SK-N-SH treated with all-trans-retinoic acid at 6 μM for 48 hours (cell line): ENCODE results near the gene UBR3.

Experiments used
- ATAC-seq: fragments of 200-7000 bp; cut with Tn5 transposase; 3 replicates; pipeline ENCODE4 v1.9.1; 2020; ENCODE audit warnings: mild to moderate bottlenecking, moderate library complexity
- ARNTL ChIP-seq: fragments of 450-650 bp; formaldehyde crosslinking; IDR thresholded peaks from 2 replicates; pipeline ENCODE4 v1.5.0; 2020; ENCODE audit warnings: low read depth, mild to moderate bottlenecking, moderate library complexity, borderline replicate concordance
- ESRRG ChIP-seq: fragments of 250-450 bp; sonication (Bioruptor Pico); IDR thresholded peaks from 2 replicates; pipeline ENCODE4 v1.6.1; 2021; ENCODE audit warnings: mild to moderate bottlenecking
- GLIS3 ChIP-seq: fragments of 250-450 bp; sonication (Bioruptor Pico); IDR thresholded peaks from 2 replicates; pipeline ENCODE4 v1.5.0; 2020; ENCODE audit warnings: mild to moderate bottlenecking, moderate library complexity
- ISL1 ChIP-seq: fragments of 250-450 bp; sonication (Bioruptor Pico); IDR thresholded peaks from 2 replicates; pipeline ENCODE4 v2.1.2; 2022; ENCODE audit warnings: mild to moderate bottlenecking, moderate library complexity
- PPARA ChIP-seq: fragments of 250-450 bp; sonication (Bioruptor Pico); IDR thresholded peaks from 2 replicates; pipeline ENCODE4 v1.5.0; 2020; ENCODE audit warnings: mild to moderate bottlenecking, borderline replicate concordance
- RARB ChIP-seq: fragments of 250-450 bp; sonication (Bioruptor Pico); IDR thresholded peaks from 2 replicates; pipeline ENCODE4 v1.8.0; 2021; ENCODE audit warnings: mild to moderate bottlenecking, moderate library complexity
- ZC3H10 ChIP-seq: fragments of 250-450 bp; sonication (Bioruptor Pico); IDR thresholded peaks from 2 replicates; pipeline ENCODE4 v1.5.1; 2021; ENCODE audit warnings: mild to moderate bottlenecking, moderate library complexity
- ZNF565 ChIP-seq: fragments of 450-650 bp; formaldehyde crosslinking; conservative IDR thresholded peaks from 2 replicates; pipeline ENCODE4 v1.5.0; 2020; ENCODE audit warnings: low read depth, mild to moderate bottlenecking, moderate library complexity
- ZNF70 ChIP-seq: fragments of 450-650 bp; formaldehyde crosslinking; IDR thresholded peaks from 2 replicates; pipeline ENCODE4 v1.5.0; 2020; ENCODE audit warnings: mild to moderate bottlenecking, moderate library complexity
- TF ChIP-seq, protein P1 (sequence below): fragments of 250-450 bp; sonication (Bioruptor Pico); IDR thresholded peaks from 2 replicates; pipeline ENCODE4 v1.5.0; 2020; ENCODE audit warnings: mild to moderate bottlenecking, moderate library complexity
- TF ChIP-seq, protein P2 (sequence below): fragments of 250-450 bp; sonication (Bioruptor Pico); IDR thresholded peaks from 2 replicates; pipeline ENCODE4 v1.8.0; 2021; ENCODE audit warnings: low read depth, mild to moderate bottlenecking, moderate library complexity, borderline replicate concordance

UBR3 gene

DNA sequence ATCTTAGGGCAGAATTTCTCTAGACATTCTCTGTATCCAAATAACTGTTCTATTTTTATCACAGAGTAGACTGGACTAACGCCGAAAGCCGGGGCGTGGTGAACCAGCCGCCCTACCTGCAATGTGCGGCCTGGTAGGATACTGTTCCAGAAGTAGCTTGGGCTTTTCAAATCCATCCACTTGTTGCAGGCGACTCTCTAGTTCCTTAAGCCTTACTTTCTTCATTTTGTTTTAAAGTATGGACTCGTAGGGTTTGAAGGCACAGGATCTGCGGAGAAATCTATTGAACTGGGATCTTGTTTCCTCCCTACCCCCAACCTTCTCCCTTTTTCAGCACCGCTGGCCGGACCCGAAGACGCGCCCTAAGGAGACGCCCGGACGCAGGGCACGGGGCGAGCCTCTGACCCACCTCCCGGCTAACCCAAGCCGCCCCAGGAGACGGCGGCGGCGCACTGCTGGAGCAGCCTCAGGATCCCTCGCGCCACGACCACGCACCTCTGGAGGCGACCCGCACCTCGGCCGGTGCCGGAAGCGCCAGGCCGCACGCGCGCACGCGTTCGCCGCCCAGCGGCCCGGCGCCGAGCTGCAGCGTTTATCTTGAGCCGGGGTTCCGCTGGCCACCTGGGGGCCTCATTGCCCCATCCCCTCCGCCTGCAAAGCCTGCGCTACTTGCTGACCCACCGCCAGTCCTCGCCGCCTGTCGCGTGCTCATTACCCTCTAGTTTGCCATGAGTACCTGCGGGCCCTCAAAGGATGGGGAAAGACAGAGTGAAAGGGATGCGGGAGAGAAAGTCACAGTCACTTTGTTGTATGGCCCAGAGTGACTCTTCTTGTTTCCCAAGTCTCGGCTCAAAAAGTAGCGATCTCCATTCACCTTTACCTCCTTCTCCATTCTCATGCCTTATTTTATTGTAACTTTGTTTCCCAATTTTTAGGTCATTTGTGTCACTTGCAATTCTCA, 2.6 kb upstream of the UBR3 start, which contains the start of gene METTL5:
Gene METTL5, minus strand, starts transcription at position 533 of the 961 bp plus-strand sequence. Its CDS starts 308 bp downstream, at position 225.
- ATAC-seq = peak; percentile 77
- TF ChIP-seq PPARA (CRISPR knock-in tag) (no peak), GLIS3 (CRISPR knock-in tag) (0 out of 2 replicates have a peak, but pooled peaks have one; percentile 28)

DNA sequence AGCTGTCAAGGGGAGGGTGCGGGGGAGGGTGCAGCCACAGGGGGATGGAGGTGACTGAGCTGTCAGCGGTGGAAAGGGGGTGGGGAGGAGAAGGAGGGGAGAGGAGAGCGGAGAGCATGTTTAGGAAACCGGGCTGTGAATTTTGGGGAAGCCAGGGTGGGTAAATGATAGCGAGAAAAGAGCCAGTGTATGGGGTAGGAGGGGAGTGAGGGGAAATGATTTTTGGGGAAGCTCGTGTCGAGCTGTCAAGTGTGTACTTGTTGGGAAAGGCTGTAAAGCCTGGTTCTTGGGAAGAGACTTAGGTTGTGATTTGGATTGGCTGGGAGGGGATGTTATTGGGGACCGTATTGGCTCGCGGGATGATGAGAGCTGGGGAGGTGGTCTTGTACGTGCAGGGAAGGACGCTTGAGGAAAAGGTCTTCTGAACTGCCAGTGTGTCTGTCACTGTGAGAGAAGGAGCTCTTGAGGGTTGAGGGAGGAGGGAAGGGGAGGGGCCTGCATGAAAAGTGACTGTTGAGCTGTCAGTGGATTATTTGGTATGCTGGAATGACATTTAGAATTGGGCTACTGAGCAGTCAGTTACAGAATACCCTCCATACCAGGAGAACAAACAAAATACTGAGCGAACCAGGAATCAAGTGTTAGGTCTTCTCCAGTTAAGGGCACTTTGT, 1.0 kb downstream of the UBR3 start:
- ATAC-seq = peak; percentile 35
- TF ChIP-seq ZC3H10 (no peak), ARNTL (CRISPR knock-in tag) (no peak)

DNA sequence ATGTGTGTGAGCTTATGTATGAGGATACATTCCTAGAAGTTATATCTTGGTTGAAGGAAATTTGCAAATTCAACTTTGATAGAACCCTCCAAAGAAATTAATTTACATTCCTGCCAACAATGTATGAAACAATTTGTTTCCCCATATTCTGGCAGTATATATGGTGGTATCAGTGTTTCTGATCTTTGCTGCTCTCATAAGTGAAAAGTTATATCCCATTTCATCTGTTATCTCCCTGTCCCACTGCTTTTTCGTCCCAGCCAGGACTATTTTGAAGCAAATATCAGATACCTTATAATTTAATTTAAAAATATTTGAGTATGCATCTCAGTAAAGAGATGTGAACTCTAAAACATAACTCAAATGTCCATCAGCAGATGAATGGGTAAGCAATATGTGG, 7.1 kb downstream of the UBR3 start:
- no peak for ATAC-seq
- TF ChIP-seq, protein P1, sequence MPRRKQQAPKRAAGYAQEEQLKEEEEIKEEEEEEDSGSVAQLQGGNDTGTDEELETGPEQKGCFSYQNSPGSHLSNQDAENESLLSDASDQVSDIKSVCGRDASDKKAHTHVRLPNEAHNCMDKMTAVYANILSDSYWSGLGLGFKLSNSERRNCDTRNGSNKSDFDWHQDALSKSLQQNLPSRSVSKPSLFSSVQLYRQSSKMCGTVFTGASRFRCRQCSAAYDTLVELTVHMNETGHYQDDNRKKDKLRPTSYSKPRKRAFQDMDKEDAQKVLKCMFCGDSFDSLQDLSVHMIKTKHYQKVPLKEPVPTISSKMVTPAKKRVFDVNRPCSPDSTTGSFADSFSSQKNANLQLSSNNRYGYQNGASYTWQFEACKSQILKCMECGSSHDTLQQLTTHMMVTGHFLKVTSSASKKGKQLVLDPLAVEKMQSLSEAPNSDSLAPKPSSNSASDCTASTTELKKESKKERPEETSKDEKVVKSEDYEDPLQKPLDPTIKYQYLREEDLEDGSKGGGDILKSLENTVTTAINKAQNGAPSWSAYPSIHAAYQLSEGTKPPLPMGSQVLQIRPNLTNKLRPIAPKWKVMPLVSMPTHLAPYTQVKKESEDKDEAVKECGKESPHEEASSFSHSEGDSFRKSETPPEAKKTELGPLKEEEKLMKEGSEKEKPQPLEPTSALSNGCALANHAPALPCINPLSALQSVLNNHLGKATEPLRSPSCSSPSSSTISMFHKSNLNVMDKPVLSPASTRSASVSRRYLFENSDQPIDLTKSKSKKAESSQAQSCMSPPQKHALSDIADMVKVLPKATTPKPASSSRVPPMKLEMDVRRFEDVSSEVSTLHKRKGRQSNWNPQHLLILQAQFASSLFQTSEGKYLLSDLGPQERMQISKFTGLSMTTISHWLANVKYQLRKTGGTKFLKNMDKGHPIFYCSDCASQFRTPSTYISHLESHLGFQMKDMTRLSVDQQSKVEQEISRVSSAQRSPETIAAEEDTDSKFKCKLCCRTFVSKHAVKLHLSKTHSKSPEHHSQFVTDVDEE (CRISPR knock-in tag) = no peak
- peak; percentile 40 for TF ChIP-seq ISL1 (CRISPR knock-in tag)
- TF ChIP-seq, all 23 proteins: peak for 1

DNA sequence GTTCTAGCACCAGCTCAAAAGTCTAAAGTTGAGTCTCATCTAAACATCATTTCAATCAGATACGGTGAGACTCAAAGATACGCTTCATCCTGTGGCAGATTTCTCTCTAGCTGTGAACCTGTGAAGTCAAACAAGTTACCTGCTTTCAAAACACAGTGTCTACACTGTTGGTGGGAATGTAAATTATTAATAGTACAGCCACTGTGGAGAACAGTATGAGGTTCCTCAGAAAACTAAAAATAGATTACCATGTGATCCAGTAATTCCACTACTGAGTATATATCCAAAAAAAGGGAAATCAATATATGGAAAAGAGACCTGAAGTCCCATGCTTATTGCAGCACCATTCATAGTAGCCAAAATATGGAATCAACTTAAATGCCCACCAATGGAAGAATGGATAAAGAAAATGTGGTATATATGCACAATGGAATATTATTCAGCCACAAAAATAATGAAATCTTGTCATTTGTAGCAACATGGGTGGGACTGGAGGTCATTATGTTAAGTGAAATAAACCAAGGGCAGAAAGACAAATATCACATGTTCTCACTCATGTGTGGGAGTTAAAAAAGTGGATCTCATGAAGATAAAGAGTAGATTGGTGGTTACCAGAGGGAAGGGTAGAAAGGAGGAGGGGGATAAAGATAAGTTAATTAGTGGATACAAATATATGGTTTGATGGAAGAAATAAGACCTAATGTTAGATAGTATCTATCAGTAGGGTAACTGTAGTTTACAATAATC, 11.7 kb downstream of the UBR3 start:
- TF ChIP-seq ZC3H10 (no peak), ZNF565 (CRISPR knock-in tag) (no peak), ZNF70 (CRISPR knock-in tag) (no peak), ESRRG (CRISPR knock-in tag) (no peak), RARB (no peak)
- TF ChIP-seq, protein P1 (CRISPR knock-in tag) = no peak
- TF ChIP-seq, protein P2, sequence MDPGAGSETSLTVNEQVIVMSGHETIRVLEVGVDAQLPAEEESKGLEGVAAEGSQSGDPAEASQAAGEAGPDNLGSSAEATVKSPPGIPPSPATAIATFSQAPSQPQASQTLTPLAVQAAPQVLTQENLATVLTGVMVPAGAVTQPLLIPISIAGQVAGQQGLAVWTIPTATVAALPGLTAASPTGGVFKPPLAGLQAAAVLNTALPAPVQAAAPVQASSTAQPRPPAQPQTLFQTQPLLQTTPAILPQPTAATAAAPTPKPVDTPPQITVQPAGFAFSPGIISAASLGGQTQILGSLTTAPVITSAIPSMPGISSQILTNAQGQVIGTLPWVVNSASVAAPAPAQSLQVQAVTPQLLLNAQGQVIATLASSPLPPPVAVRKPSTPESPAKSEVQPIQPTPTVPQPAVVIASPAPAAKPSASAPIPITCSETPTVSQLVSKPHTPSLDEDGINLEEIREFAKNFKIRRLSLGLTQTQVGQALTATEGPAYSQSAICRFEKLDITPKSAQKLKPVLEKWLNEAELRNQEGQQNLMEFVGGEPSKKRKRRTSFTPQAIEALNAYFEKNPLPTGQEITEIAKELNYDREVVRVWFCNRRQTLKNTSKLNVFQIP = no peak
- TF ChIP-seq, all 23 proteins: peak for 0
- no peak for ATAC-seq

DNA sequence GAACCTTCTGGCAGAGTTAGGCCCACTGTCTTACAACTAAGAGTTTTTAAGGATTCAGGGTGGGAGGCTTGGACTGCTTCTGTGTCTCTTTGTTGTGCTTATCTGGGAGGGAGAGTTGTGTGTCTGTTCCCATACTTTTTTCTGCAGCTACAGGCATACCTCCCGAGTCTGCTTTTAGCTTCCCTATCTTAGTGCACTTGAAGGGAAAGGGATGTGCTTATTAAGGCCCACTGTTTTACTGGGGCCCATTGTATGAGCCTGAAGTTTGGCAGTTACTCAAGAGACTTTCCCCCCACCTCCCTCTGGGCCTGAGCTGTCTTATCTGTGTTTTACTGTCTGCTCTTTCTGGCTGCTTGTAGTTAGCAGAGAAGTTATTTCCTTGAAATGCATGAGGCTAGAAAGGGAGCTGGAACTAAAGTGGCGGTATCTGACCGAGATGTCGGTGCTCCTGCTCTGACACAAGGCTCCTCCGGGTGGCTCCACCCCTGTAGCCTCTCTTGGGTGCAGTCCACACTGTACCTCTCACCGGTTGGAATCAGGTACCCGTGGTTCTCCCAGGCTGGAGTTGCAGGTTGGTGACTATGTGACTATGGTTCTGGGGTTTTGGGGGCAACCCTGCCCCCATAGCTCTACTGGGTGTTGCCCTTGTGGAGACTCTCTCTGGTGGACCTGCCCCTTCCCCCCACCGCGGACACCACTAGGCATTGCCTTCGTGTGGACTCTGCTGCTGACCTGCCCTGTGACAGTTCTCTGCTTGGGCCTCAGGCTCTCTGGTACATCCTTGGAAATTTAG, 12.9 kb downstream of the UBR3 start:
- ATAC-seq = no peak
- TF ChIP-seq, protein P1 (CRISPR knock-in tag) = no peak
- no peak for TF ChIP-seq ZNF565 (CRISPR knock-in tag)
